ENCODE results near the gene EEPD1.

DNA sequence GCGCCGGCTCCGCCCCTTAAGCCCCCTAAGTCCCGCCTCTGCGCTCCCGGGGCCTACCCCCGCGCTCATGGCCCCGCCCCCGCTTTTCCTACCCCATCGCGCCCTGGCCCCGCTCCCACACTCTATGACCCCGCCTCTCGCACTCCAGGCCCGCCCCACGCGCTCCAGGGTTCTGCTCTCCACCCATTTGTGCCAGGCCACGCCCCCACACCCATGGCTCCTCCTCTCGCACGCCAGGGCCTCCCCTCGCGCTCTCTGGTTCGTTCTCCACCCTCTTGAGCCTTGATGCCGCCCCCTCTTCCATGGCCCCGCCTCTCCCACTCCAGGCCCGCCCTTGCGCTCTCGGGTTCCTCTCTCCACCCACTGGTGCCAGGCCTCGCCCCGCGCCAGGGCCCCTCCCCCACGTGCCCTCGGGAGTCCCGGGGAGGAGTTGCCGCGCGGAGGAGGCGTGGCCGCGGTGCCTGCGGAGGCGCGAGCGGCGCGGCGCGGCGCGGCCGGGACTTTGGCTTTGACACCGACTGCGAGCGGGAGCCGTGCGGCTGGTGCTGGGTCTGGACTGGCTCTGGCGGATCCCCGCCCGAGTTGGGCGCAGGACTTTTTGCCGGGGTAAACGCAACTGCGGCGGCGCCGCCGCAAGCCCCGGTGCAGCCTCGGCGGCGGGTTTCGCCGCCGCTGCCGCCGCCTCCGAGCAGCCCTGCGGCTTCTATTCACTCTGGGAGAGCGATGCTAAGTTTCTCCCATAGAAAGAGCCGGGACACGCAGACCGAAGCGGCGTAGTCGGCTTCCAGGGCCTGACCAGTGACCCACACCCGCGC, at the start of gene EEPD1:
- TF ChIP-seq, protein P1, sequence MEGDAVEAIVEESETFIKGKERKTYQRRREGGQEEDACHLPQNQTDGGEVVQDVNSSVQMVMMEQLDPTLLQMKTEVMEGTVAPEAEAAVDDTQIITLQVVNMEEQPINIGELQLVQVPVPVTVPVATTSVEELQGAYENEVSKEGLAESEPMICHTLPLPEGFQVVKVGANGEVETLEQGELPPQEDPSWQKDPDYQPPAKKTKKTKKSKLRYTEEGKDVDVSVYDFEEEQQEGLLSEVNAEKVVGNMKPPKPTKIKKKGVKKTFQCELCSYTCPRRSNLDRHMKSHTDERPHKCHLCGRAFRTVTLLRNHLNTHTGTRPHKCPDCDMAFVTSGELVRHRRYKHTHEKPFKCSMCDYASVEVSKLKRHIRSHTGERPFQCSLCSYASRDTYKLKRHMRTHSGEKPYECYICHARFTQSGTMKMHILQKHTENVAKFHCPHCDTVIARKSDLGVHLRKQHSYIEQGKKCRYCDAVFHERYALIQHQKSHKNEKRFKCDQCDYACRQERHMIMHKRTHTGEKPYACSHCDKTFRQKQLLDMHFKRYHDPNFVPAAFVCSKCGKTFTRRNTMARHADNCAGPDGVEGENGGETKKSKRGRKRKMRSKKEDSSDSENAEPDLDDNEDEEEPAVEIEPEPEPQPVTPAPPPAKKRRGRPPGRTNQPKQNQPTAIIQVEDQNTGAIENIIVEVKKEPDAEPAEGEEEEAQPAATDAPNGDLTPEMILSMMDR (IDR thresholded peaks at IDR 0.05), result no peak
- TF ChIP-seq RAD21 (conservative IDR thresholded peaks at IDR 0.05 in 1 of 2, IDR thresholded peaks at IDR 0.05 in 1 of 2) (no peak; a peak in 1 of 5 replicates), CBX8 (IDR thresholded peaks at IDR 0.05) (no peak), POLR2A (IDR thresholded peaks at IDR 0.05; ENCODE audit: low read length) (peak; percentile 63), ZFP36 (IDR thresholded peaks at IDR 0.05; ENCODE audit: borderline replicate concordance, partially characterized antibody) (peak; percentile 28), JUNB (IDR thresholded peaks at IDR 0.05) (no peak), BHLHE40 (IDR thresholded peaks at IDR 0.05; ENCODE audit: low read depth, low read length) (no peak; the same call in 1 of the 2 replicates), HOXB13 (CRISPR knock-in tag; IDR thresholded peaks at IDR 0.05; ENCODE audit: low read depth) (no peak), RCOR1 (IDR thresholded peaks at IDR 0.05; ENCODE audit: low read depth, low read length) (no peak), ZC3H11A (IDR thresholded peaks at IDR 0.05) (no peak)
